ENCODE data around the gene NOVA1.

Gene NOVA1

DNA sequence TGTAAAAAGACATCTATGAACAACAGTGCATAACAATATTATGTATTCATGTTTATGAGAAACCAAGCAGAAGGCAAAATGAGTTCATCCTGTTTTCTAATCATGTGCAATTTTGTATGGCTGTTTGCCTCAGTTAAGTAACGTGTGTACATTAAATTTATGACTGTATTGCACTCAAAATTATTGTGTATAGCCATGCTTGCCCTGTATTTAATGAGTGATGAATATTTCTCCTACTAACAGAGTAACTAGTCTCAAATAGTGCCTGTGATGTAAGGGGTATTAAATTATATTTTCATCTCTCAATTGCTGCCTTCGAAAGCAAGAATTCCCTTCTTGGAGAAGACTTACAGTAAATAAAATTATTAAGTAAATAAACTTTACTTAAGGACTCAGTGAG lies 154.2 kb downstream of the NOVA1 start:
- no peak for DNase-seq

DNA sequence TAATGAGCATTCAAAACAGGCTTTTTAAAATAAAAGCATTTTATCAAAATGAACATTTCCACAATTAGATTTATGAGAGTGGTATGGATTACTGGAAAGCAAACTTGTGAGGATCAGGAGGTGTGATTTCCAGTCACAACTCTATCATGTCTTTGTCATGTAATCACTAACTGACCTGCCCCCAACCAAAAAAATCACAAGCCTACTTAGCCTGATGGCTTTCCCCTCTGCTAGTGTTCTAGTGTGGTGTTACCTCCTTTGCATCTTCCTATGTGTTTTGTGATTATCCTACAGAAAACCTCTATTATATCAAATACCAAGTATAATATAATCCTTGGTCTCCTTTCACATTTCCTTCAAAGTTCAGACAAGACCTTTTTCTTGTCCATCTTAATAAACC lies 168.6 kb downstream of the NOVA1 start:
- no peak for DNase-seq

DNA sequence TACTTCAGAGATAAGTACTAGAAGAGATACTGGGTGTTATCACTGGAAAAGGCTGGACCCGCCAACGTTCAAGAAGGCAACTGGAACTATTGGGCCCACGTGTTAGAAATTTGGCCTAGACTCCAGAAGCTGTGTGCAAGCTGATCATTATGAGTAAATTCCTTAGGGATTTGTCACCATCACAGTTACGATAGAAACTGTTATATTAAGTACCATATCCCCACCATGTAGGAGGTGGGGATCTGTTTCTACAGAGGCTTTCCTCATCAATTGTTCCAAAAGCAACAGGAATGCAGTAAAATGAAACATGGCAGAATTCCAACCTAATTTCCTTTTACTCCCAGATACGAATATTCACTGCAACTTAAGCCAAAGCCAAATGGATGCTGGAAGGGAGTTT lies 170.7 kb downstream of the NOVA1 start:
- no peak for DNase-seq

DNA sequence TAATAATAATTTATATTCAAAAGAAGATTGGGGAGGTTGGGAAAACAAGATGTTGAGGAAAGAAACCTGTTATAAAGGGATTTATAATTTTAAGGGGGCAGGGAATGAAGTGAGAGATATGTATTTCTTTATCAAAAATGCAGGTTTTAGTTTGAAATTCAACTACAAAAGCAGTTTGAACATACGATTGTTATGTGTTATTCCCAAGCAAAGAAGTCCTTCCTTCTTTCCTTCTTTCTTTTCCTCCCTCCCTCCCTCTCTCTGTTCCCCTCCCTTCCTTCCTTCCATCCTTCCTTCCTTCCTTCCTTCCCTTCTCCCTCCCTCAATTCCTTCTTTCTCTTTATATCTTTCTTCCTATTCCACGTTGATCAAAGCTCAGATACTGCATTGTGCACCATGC lies 173.3 kb downstream of the NOVA1 start:
- DNase-seq, result no peak

- DNase-seq, result no peak
Observed at GRCh38 chr14:26415618-26416123, 182.2 kb downstream of the NOVA1 start.

- no peak for DNase-seq
Observed at GRCh38 chr14:26414926-26415325, 182.9 kb downstream of the NOVA1 start.

- no peak for DNase-seq
Observed at GRCh38 chr14:26414103-26414502, 183.7 kb downstream of the NOVA1 start.

- no peak for DNase-seq
Observed at GRCh38 chr14:26412421-26412820, 185.4 kb downstream of the NOVA1 start.

DNA sequence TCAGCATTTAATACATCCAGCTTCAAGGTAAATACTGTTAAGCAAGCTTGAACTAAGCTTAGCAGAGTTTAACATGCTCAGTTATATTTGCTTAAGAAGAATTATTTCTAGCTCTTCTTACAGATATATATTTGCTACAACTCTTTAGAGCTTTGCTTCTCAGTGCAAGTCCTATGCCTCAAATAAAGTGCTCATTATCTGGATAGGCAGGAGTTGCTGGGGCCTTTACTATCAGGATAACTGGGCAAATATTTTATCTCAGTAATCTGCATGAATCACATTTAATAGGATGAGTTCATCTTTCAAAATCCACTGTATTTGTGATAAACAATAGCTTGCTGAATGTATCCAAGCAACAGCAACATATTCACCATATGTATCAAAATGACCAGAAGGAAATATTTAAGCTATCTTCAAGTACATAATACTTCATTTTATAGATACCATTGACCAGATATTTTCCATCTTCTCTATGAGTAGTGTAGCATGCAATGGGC lies 187.6 kb downstream of the NOVA1 start:
- no peak for DNase-seq

DNA sequence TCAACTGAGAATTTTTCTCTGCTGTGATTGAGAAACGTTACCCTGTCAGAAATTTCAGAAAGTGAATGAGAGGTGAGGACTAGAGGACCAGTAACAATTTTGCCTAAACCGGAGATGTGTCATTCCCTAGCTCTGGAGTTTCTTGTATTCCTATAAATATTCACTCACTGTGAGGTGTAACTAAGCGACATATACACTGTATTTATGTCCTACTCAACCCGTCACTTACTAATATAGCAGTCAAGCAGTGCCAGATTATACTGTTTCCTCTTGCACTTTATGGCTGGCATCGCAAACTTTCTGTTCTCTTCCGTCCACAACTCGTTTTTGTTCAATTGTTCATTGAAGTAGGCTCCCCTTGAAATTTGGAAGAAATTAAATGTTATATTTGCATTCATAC lies 192.9 kb downstream of the NOVA1 start:
- DNase-seq, result no peak

- no peak for DNase-seq
Observed at GRCh38 chr14:26403760-26404159, 194.1 kb downstream of the NOVA1 start.

GRCh38 chr14:26402126-26402525 lies 195.7 kb downstream of the NOVA1 start:
- no peak for DNase-seq

DNA sequence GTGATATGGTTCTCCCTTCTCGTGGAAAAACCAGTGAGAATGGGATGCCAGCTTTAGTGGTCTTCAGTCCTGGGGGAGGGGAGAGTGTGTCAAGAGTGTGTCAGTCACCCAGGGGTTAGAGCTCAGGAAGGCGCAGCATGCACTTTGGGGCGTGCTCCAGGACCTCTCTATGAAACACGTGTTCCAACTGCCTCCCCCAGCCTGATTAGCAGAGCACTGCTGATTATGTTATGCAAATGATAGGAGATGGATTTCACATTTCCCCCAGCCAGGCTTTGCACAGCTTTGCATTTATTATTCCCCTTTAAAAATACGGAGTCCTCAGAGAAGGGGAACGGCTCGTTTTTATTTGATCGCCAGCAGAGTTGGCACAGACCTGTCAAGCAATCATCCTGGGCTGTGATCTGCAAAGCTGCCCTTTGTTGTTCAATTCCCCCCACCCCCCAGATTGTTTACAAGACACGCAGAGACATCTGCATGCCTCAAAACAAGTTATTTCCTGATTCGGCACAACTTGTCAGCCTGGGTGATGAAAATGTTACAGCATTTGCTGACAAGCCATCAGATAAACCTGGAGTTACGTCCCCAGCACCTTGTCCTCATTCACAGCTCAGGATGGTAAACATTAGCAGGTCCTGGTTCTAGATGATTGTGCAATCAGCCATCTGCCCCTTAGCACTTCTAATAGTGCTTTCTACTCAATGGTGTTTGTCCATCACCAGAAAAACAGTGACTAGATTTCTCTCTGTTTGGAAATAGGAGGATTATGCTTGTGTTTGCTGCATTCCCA lies 196.5 kb downstream of the NOVA1 start:
- no peak for DNase-seq

DNA sequence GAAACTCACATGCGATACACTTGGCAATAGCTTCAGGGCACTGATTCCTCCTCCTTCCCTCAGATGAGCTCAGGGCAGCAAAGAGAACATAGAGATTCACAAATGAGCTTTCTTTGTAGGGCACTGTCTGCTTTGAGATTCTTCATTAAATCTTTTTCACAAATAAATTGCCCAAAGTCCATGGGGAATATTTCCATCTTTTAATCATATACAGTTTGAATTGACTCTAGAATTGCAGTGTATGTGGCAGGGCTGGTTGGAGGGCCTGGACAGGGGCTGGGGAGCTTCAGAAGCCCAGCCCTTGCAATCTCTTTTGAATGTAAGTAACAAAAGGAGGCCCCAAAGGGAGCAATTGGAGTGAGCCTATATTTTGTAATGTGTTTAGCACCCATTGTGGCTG lies 197.5 kb downstream of the NOVA1 start:
- no peak for DNase-seq

DNA sequence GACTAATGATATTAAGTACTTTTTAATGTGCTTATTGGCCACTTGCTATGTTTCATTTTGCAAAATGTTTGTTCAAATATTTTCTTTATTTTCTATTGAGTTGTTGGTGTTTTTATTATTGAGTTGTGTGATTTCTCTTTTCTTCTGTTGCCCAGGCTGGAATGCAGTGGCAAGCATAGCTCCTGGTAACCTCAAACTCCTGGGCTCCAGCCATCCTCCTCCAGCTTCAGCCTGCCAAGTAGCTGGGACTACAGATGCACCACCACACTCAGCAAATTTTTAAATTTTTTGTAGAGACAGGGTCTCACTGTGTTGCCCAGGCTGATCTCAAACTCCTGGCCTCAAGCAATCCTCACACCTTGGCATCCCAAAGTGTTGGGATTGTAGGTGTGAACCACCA lies 199.2 kb downstream of the NOVA1 start:
- DNase-seq, result no peak
